Measurements from ENCODE around the gene CDH12. TPM values are rescaled to one million over a fixed set of nuclear protein-coding genes. Genes with fewer than 3 reads are reported as not detected.
"Not testable (repeated sequence)": the region's sequence is repeated elsewhere in the genome, so short reads cannot be mapped to it uniquely, and the experiment has no call there.

Gene CDH12
- polyA plus RNA-seq, 4 donors: 6.5 to 9.8 (median 6.9) TPM

GRCh38 chr5:22663134-22663533, 190.0 kb downstream of the CDH12 start:
- DNase-seq (ENCODE audit: low read depth in 4 of 4, low spot score in 3 of 4): no peak

GRCh38 chr5:22662391-22662790, 190.8 kb downstream of the CDH12 start:
- DNase-seq (ENCODE audit: low read depth in 4 of 4, low spot score in 3 of 4): no peak

DNA sequence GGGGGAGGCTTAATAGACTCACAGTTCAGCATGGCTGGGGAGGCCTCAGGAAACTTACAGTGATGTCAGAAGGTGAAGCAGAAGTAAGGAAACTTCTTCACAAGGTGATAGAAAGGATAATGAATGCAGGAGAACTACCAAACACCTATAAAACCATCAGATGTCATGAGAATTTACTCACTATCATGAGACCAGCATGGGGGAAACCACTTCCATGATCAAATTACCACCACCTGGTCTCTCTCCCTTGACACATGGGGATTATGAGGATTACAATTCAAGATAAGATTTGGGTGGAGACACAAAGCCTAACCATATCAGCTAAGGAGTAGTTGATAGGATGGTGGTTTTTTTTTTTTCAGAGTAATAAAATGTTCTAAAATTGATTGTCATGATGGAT, 201.8 kb downstream of the CDH12 start:
- DNase-seq (ENCODE audit: low read depth in 4 of 4, low spot score in 3 of 4): no peak

DNA sequence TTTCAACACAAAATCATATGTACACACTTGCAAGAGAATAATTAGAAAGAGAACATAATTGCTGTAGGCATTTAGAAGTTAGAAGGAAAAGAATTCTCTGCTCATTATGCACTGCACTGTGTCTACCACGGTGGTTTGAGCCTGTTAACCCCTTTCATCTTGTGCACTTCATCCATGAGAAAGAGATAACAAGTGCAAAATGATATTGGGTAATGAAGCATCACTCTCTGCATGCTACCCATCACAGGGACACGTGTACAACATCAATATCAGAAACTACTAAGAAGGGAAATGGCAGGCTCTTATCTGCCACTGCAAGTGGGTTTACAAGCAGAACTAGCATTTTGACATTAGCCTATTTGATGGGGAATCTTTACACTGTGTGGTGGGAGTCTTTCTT, 202.6 kb downstream of the CDH12 start:
- DNase-seq (ENCODE audit: low read depth in 4 of 4, low spot score in 3 of 4): no peak

- DNase-seq (ENCODE audit: low read depth in 4 of 4, low spot score in 3 of 4): peak in 1 of 4 donors; percentile 10
Observed at GRCh38 chr5:22649074-22649473, 204.1 kb downstream of the CDH12 start.

DNA sequence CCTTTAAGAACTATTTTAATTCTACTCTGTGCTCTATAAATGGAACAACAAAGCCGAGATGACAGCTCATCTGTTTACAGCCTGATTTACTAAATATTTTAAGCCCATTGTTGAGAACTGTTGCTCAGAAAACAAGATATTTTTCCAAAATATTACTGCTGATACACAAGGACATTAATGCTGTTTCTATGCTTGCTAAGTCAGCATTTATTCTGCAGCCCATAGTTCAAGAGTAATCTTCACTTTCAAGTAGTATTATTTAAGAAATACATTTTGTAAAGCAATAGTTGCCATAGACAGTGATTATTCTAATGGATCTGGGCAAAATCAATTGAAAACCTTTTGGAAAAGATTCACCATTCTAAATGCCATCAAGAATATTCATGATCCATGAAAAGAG, 208.3 kb downstream of the CDH12 start:
- no peak for DNase-seq (ENCODE audit: low read depth in 4 of 4, low spot score in 3 of 4)

DNA sequence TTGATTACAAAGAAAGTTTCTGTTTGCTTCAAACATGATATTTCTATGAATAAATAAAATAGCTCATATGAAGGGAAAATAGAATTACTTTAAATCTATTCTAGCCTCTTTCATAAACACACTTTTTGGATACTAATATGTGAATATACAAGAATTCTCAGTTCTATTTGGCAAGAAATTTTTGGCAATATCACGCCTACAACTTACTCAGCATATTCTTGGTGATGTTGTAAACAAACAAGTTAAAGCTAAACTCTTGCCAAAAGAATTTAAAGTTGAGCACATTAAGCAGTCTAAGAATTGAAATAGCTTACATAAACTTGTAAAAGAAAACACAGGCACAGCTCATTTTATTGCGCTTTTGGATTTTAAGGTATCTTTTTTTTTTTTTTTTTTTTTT, 209.8 kb downstream of the CDH12 start:
- DNase-seq (ENCODE audit: low read depth in 4 of 4, low spot score in 3 of 4): no peak

GRCh38 chr5:22631683-22632082, 221.5 kb downstream of the CDH12 start:
- no peak for DNase-seq (ENCODE audit: low read depth in 4 of 4, low spot score in 3 of 4)

- no peak for DNase-seq (ENCODE audit: low read depth in 4 of 4, low spot score in 3 of 4)
Observed at GRCh38 chr5:22627029-22627428, 226.1 kb downstream of the CDH12 start.

DNA sequence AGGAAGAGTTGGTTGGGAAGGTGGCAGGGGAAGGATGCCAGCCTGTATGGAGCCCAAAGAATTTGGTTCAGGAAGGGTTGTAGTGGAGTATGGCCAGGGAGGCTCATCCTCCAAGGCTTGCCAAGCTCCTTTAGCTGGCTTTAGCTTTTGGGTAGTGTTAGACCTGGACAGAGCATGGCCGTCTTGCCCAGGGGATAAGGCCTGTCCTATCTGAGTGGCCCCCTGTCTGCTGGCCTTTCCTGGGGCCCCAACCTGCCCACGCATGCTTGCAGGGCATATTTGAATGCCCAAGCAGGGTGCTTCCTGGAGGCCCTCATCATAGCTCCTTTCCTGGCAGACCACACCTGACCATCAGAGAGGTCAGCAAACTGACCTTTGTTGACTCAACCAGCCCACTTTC, 227.7 kb downstream of the CDH12 start:
- DNase-seq (ENCODE audit: low read depth in 4 of 4, low spot score in 3 of 4): no peak

- no peak for DNase-seq (ENCODE audit: low read depth in 4 of 4, low spot score in 3 of 4)
Observed at GRCh38 chr5:22621084-22621483, 232.1 kb downstream of the CDH12 start.

DNA sequence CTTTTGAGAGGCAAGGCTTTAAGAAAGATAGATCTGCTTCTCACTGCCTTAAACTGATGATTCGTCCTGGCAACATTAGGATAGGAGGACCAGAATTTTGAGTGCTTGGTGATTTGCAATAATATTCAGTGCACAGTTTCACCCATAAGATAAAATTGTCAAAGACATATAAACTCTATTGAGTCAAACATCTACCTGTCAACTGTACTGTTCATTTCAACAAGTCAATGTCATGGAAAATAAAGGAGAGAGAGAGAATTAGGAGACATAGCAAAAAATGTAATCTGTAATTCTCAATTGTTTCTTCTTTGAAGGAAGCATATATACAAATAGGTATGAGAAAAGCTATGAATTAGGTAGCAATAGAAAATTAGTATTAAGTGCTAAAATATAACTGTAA, 237.2 kb downstream of the CDH12 start:
- no peak for DNase-seq (ENCODE audit: low read depth in 4 of 4, low spot score in 3 of 4)

DNA sequence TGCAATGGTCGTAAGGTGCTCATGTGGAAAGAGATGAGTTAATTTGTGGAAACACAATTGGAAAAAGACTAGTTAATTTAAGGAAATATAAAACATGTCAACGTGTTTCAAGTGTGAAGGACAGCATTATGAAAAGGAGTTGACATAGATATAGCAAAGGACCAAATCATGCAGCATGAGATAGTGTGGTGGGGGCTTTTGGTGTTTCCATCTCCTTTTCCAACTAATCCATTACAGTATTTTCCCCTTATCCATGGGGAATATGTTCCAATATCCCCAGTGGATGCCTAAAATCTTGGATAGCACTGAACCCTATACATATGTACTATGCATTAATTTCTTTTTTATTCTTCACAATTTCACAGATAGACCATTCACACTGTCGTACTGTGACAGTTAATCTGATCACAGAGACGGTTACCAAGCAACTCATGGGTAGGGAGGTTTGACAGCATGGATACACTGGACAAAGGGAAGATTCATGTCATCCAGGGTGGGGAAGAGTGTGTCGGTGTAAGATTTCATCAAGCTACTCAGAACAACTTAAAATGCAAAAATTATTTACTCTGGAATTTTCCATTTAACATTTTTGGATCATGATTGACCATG, 238.6 kb downstream of the CDH12 start:
- DNase-seq (ENCODE audit: low read depth in 4 of 4, low spot score in 3 of 4): no peak

- no peak for DNase-seq (ENCODE audit: low read depth in 4 of 4, low spot score in 3 of 4)
Observed at GRCh38 chr5:22612928-22613327, 240.2 kb downstream of the CDH12 start.

DNA sequence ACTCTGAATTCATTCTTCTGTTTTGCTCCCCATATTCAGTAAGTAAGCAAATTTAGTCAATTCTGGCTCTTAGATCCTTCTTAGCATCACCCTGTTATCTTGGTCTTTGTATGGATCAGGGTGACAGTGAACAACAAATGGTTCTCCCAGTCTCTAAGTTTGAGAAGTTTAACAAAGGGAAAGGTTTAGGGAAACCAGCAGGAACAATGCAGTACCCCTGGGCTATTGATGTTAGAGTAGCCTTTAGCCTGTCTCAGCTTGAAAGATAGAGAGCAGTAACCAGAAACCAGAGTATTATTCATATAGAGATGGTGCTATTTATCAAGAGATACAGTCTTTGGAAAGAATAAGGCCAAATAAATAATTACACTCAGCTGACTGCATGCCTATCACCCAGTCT, 241.8 kb downstream of the CDH12 start:
- DNase-seq (ENCODE audit: low read depth in 4 of 4, low spot score in 3 of 4): no peak

GRCh38 chr5:22607498-22607897, 245.6 kb downstream of the CDH12 start:
- DNase-seq (ENCODE audit: low read depth in 4 of 4, low spot score in 3 of 4): not testable (repeated sequence)

- no peak for DNase-seq (ENCODE audit: low read depth in 4 of 4, low spot score in 3 of 4)
Observed at GRCh38 chr5:22605473-22605872, 247.7 kb downstream of the CDH12 start.

DNA sequence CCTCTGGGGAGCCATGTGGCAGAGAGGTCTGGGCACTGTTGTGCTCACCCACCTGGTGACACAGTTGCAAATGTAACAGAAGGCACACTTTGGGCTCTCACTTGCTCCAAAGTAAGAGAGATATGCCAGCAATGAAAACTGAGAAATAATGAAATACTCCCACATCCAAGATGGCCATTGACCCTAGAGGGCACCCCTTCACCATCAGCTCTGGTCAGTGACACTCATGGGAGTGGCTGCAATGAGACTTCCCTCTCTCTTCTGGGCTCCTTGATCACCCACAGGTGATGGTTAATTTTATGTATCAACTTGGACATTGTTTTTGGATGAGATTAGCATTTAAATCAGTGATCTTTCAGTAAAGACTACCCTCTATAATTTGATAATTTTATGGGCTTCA, 248.4 kb downstream of the CDH12 start:
- no peak for DNase-seq (ENCODE audit: low read depth in 4 of 4, low spot score in 3 of 4)

DNA sequence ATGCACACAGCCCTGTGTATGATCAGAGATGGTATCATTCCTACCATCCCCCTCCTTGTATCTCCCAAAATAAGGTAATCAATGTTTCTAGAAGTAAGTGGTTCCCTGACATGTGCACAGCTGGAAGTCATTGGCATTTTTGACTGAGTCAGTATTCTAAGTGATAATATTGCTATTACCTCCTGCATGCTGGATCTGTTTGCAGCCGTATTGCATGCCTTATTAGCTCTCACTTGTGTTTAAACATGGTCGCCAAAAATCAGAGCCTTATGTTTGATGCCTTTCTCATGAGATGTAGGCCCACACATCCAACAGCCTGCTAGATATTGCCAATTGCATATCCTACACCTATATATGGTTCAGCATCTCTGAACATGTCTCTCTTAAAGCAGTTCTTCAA, 254.3 kb downstream of the CDH12 start:
- DNase-seq (ENCODE audit: low read depth in 4 of 4, low spot score in 3 of 4): no peak

GRCh38 chr5:22596404-22596970, 256.7 kb downstream of the CDH12 start:
- DNase-seq (ENCODE audit: low read depth in 4 of 4, low spot score in 3 of 4): no peak

DNA sequence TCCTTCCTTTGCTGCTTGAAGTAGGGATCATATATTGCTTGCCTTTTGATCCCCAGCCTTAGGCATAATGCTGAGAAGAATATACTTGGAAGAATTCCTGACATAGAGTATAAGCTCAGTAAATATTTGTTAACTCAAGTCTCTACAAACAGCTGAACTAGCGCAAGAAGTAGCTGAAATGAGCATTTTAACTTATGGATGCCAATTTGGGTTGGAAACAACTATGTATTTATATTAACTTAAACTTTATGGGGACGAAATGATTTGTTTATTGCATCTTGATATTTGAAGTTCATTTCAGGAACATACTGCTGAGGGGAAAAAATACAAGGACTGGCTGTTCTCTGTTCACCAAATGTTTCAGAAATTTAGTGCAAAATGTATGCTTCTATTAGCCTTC, 258.7 kb downstream of the CDH12 start:
- no peak for DNase-seq (ENCODE audit: low read depth in 4 of 4, low spot score in 3 of 4)

DNA sequence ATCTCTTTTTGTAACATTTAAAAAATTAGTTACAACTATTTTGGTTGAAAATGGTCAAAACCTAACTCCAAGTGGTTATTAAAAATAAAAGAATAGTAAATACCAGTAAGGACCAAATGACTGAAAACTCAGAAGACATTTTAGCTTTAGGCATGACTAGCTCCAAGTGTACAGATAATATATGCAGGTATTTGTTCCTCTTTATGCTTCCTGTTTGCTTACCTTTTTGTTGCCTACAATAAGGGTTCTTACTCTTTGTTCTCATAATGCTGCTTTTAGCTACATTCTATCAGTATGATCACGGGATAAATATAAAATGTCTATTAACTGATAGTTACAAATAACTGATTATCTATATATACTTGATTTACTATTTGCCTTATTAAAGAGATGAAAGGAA, 259.6 kb downstream of the CDH12 start:
- DNase-seq (ENCODE audit: low read depth in 4 of 4, low spot score in 3 of 4): no peak

- no peak for DNase-seq (ENCODE audit: low read depth in 4 of 4, low spot score in 3 of 4)
Observed at GRCh38 chr5:22591461-22591860, 261.7 kb downstream of the CDH12 start.
